ENCODE measurements around the gene TNFRSF11A. TPM values are rescaled to one million over a fixed set of nuclear protein-coding genes. Genes with fewer than 3 reads are reported as not detected.
A peak's percentile ranks its signal among the peaks of the same experiment; 100 is the strongest.

Gene TNFRSF11A
- total RNA-seq, 2 experiments from 2014 or later, result 8.0 to 9.7 TPM

GRCh38 chr18:62386601-62387000 is 61.5 kb downstream of the TNFRSF11A start:
- CTCF ChIA-PET, result no interaction called here
- DNase-seq (no peak), ATAC-seq (no peak)
- Mint-ChIP-seq H3K27ac (no peak overlapping the region), H3K27me3 (peaks cover 2% of the 10 kb centered on the region), H3K9me3 (ENCODE audit: low read depth) (peaks cover 3% of the 10 kb centered on the region), H3K4me3 (no peak overlapping the region), H3K36me3 (peaks cover 39% of the 10 kb centered on the region), H3K4me1 (peaks cover 7% of the 10 kb centered on the region)

- CTCF ChIA-PET, result no interaction called here
- Mint-ChIP-seq H3K4me1 (peaks cover 7% of the 10 kb centered on the region), H3K9me3 (ENCODE audit: low read depth) (peaks cover 3% of the 10 kb centered on the region), H3K4me3 (no peak overlapping the region), H3K27ac (no peak overlapping the region), H3K27me3 (peaks cover 2% of the 10 kb centered on the region), H3K36me3 (peaks cover 38% of the 10 kb centered on the region)
- ATAC-seq, result no peak
- DNase-seq, result no peak
These were observed 62.1 kb downstream of the TNFRSF11A start for GRCh38 chr18:62387257-62387656.

GRCh38 chr18:62388855-62389760 is 64.0 kb downstream of the TNFRSF11A start:
- H3K4me1 Mint-ChIP-seq, result peaks cover 6% of the 10 kb centered on the region
- no peak overlapping the region for H3K4me3 Mint-ChIP-seq
- DNase-seq, result no peak
- H3K36me3 Mint-ChIP-seq, result peaks cover 23% of the 10 kb centered on the region
- ATAC-seq, result no peak
- H3K27ac Mint-ChIP-seq, result no peak overlapping the region
- peaks cover 3% of the 10 kb centered on the region for H3K9me3 Mint-ChIP-seq (ENCODE audit: low read depth)
- peaks cover 2% of the 10 kb centered on the region for H3K27me3 Mint-ChIP-seq
- CTCF ChIA-PET, result no interaction called here

GRCh38 chr18:62389761-62390481 is 64.8 kb downstream of the TNFRSF11A start:
- Mint-ChIP-seq H3K27ac (no peak overlapping the region), H3K4me1 (peaks cover 6% of the 10 kb centered on the region), H3K9me3 (ENCODE audit: low read depth) (peaks cover 3% of the 10 kb centered on the region), H3K4me3 (no peak overlapping the region), H3K27me3 (peaks cover 2% of the 10 kb centered on the region), H3K36me3 (peaks cover 23% of the 10 kb centered on the region)
- ATAC-seq (no peak), DNase-seq (no peak)
- CTCF ChIA-PET, result no interaction called here

GRCh38 chr18:62394006-62394763 is 69.1 kb downstream of the TNFRSF11A start:
- DNase-seq (no peak), ATAC-seq (no peak)
- Mint-ChIP-seq H3K4me3 (no peak overlapping the region), H3K4me1 (peaks cover 40% of the 10 kb centered on the region), H3K27ac (no peak overlapping the region), H3K27me3 (peaks cover 2% of the 10 kb centered on the region), H3K36me3 (peaks cover 4% of the 10 kb centered on the region), H3K9me3 (ENCODE audit: low read depth) (peaks cover 3% of the 10 kb centered on the region)
- CTCF ChIA-PET, result interaction anchor here (0.6 kb wide), 1 partner anchor 14 kb away, joined by 3 read pairs; no protein-coding TSS in a partner anchor

GRCh38 chr18:62396381-62396780 is 71.3 kb downstream of the TNFRSF11A start:
- peak overlapping the region; percentile 67 for H3K27ac Mint-ChIP-seq
- peak; percentile 49 for DNase-seq
- peak; percentile 77 for ATAC-seq
- H3K4me1 Mint-ChIP-seq, result peaks cover 51% of the 10 kb centered on the region
- H3K4me3 Mint-ChIP-seq, result no peak overlapping the region
- CTCF ChIA-PET, result no interaction called here
- H3K27me3 Mint-ChIP-seq, result no peaks in the 10 kb centered on the region
- H3K36me3 Mint-ChIP-seq, result no peaks in the 10 kb centered on the region
- no peaks in the 10 kb centered on the region for H3K9me3 Mint-ChIP-seq (ENCODE audit: low read depth)

GRCh38 chr18:62396967-62397366 is 71.9 kb downstream of the TNFRSF11A start:
- Mint-ChIP-seq H3K4me1 (peaks cover 51% of the 10 kb centered on the region), H3K4me3 (no peak overlapping the region), H3K9me3 (ENCODE audit: low read depth) (no peaks in the 10 kb centered on the region), H3K27ac (peak overlapping the region; percentile 67), H3K27me3 (no peaks in the 10 kb centered on the region), H3K36me3 (no peaks in the 10 kb centered on the region)
- DNase-seq (no peak), ATAC-seq (no peak)
- CTCF ChIA-PET, result interaction anchor here (1.0 to 1.5 kb wide), 2 partner anchors 18 to 21 kb away, joined by 3 read pairs; no protein-coding TSS in a partner anchor

- H3K27me3 Mint-ChIP-seq, result no peaks in the 10 kb centered on the region
- no peak for ATAC-seq
- H3K27ac Mint-ChIP-seq, result no peak overlapping the region
- CTCF ChIA-PET, result interaction anchor here (1.5 kb wide), 1 partner anchor 17 kb away, joined by 3 read pairs; no protein-coding TSS in a partner anchor
- H3K4me1 Mint-ChIP-seq, result peaks cover 51% of the 10 kb centered on the region
- H3K4me3 Mint-ChIP-seq, result no peak overlapping the region
- DNase-seq, result no peak
- H3K9me3 Mint-ChIP-seq (ENCODE audit: low read depth), result no peaks in the 10 kb centered on the region
- peaks cover 1% of the 10 kb centered on the region for H3K36me3 Mint-ChIP-seq
These were observed 73.2 kb downstream of the TNFRSF11A start for GRCh38 chr18:62398291-62398690.

- ATAC-seq (no peak), DNase-seq (no peak)
- Mint-ChIP-seq H3K4me1 (peaks cover 51% of the 10 kb centered on the region), H3K9me3 (ENCODE audit: low read depth) (no peaks in the 10 kb centered on the region), H3K27me3 (no peaks in the 10 kb centered on the region), H3K4me3 (no peak overlapping the region), H3K27ac (no peak overlapping the region), H3K36me3 (peaks cover 1% of the 10 kb centered on the region)
- CTCF ChIA-PET, result interaction anchor here (0.9 to 1.1 kb wide), 4 partner anchors 26 to 217 kb away, joined by 3 to 5 read pairs (median 3); partner anchors contain the start of gene TNFRSF11A
These were observed 74.2 kb downstream of the TNFRSF11A start for GRCh38 chr18:62399276-62399675.

GRCh38 chr18:62399781-62400308 is 74.7 kb downstream of the TNFRSF11A start:
- ATAC-seq (peak; percentile 50), DNase-seq (no peak)
- Mint-ChIP-seq H3K36me3 (peaks cover 1% of the 10 kb centered on the region), H3K4me3 (no peak overlapping the region), H3K9me3 (ENCODE audit: low read depth) (no peaks in the 10 kb centered on the region), H3K27me3 (no peaks in the 10 kb centered on the region), H3K4me1 (peaks cover 51% of the 10 kb centered on the region), H3K27ac (no peak overlapping the region)
- CTCF ChIA-PET, result interaction anchor here (0.9 to 1.1 kb wide), 3 partner anchors 26 to 218 kb away, joined by 3 to 5 read pairs (median 3); partner anchors contain the start of gene TNFRSF11A

- CTCF ChIA-PET, result interaction anchor here (1.2 kb wide), 1 partner anchor 22 kb away, joined by 3 read pairs; no protein-coding TSS in a partner anchor
- ATAC-seq, result no peak
- Mint-ChIP-seq H3K27ac (no peak overlapping the region), H3K9me3 (ENCODE audit: low read depth) (no peaks in the 10 kb centered on the region), H3K36me3 (peaks cover 1% of the 10 kb centered on the region), H3K27me3 (no peaks in the 10 kb centered on the region), H3K4me3 (no peak overlapping the region), H3K4me1 (peaks cover 45% of the 10 kb centered on the region)
- DNase-seq, result no peak
These were observed 75.8 kb downstream of the TNFRSF11A start for GRCh38 chr18:62400916-62401315.

GRCh38 chr18:62402342-62402948 is 77.3 kb downstream of the TNFRSF11A start:
- Mint-ChIP-seq H3K27ac (no peak overlapping the region), H3K27me3 (no peaks in the 10 kb centered on the region), H3K4me3 (no peak overlapping the region), H3K9me3 (ENCODE audit: low read depth) (no peaks in the 10 kb centered on the region), H3K4me1 (peaks cover 34% of the 10 kb centered on the region), H3K36me3 (peaks cover 1% of the 10 kb centered on the region)
- CTCF ChIA-PET, result interaction anchor here (0.6 kb wide), 1 partner anchor 227 kb away, joined by 4 read pairs; no protein-coding TSS in a partner anchor
- DNase-seq (no peak), ATAC-seq (no peak)
